Activated CD8-positive, alpha-beta T cell treated with anti-CD3 and anti-CD28 coated beads for 36 hours (primary cell): Measurements from ENCODE around the gene SBF1. TPM values are rescaled to one million over a fixed set of nuclear protein-coding genes. Genes with fewer than 3 reads are reported as not detected.

Source experiments
- ATAC-seq: fragments of 200-7000 bp; cut with Tn5 transposase; one replicate; pipeline ENCODE4 v1.10.0; 2021; ENCODE audit warnings: mild to moderate bottlenecking, moderate library complexity
- CTCF ChIA-PET: fragments of 350-600 bp; sonication (Branson Sonifier 250); formaldehyde crosslinking; loops from one replicate; lab custom pipeline; 2021; ENCODE audit warnings: antibody characterized with exemption; lab: Charles Lee
- POLR2A ChIA-PET: fragments of 350-600 bp; sonication (Branson Sonifier 250); formaldehyde crosslinking; loops from one replicate; lab custom pipeline; 2021; ENCODE audit warnings: antibody characterized with exemption; lab: Charles Lee
- DNase-seq: peaks from one replicate; pipeline ENCODE4 v3.0.0-alpha.2; 2020
- H3K27ac Mint-ChIP-seq: one replicate; pipeline ENCODE4 v1.8.0; 2021; ENCODE audit warnings: mild to moderate bottlenecking, mixed read lengths
- H3K27me3 Mint-ChIP-seq: one replicate; pipeline ENCODE4 v1.8.0; 2021; ENCODE audit warnings: mixed read lengths
- H3K36me3 Mint-ChIP-seq: one replicate; pipeline ENCODE4 v1.8.0; 2021; ENCODE audit warnings: low read depth, mixed read lengths
- H3K4me1 Mint-ChIP-seq: one replicate; pipeline ENCODE4 v1.8.0; 2021; ENCODE audit warnings: low read depth, mixed read lengths
- H3K4me3 Mint-ChIP-seq: one replicate; pipeline ENCODE4 v1.8.0; 2021; ENCODE audit warnings: mild to moderate bottlenecking, moderate library complexity, mixed read lengths
- H3K9me3 Mint-ChIP-seq: one replicate; pipeline ENCODE4 v1.8.0; 2021; ENCODE audit warnings: mixed read lengths
- CTCF ChIP-seq: fragments of 200-600 bp; IDR thresholded peaks from one replicate; pipeline ENCODE4 v1.8.0; 2022; ENCODE audit warnings: antibody characterized with exemption, mild to moderate bottlenecking
- intact Hi-C: fragments of 100-400 bp; cut with micrococcal nuclease; formaldehyde crosslinking; loops from one replicate; pipeline ENCODE4 v1.10.0; 2022
- total RNA-seq, 2 experiments: library from RNA; stranded (reverse); gene quantifications; one replicate each; pipeline ENCODE4 v1.2.3, GENCODE V29; 2021

The SBF1 gene
- total RNA-seq, 2 experiments from 2014 or later = 120 TPM

- ChIA-PET CTCF (interaction anchor here (0.8 to 1.7 kb wide), 5 partner anchors 15 to 80 kb away, joined by 3 to 5 read pairs (median 5); partner anchors contain the start of gene SCO2), POLR2A (interaction anchor here (1.0 to 1.5 kb wide), 2 partner anchors 21 to 53 kb away, joined by 3 to 4 read pairs; no protein-coding TSS in a partner anchor)
- Mint-ChIP-seq H3K4me1 (peaks cover 28% of the 10 kb centered on the region), H3K27ac (peak overlapping the region; percentile 91), H3K36me3 (peaks cover 25% of the 10 kb centered on the region), H3K4me3 (no peak overlapping the region), H3K27me3 (no peaks in the 10 kb centered on the region), H3K9me3 (no peaks in the 10 kb centered on the region)
- TF ChIP-seq CTCF = no peak
- intact Hi-C loops = no loop called here
- ATAC-seq (peak; percentile 71), DNase-seq (peak; percentile 72)
Measured at GRCh38 chr22:50445071-50445879, 29.6 kb downstream of the SBF1 start.

- ChIA-PET POLR2A (interaction anchor here (1.0 to 1.6 kb wide), 5 partner anchors 22 to 81 kb away, joined by 3 to 5 read pairs (median 3); partner anchors contain the start of gene SCO2), CTCF (interaction anchor here (0.8 to 1.7 kb wide), 5 partner anchors 14 to 81 kb away, joined by 3 to 5 read pairs (median 5); partner anchors contain the start of gene SCO2)
- no peaks in the 10 kb centered on the region for H3K9me3 Mint-ChIP-seq
- no peak overlapping the region for H3K4me3 Mint-ChIP-seq
- H3K27me3 Mint-ChIP-seq = no peaks in the 10 kb centered on the region
- peaks cover 28% of the 10 kb centered on the region for H3K4me1 Mint-ChIP-seq
- ATAC-seq (no peak), DNase-seq (no peak)
- peaks cover 22% of the 10 kb centered on the region for H3K36me3 Mint-ChIP-seq
- H3K27ac Mint-ChIP-seq = peak overlapping the region; percentile 91
- intact Hi-C loops = no loop called here
- no peak for TF ChIP-seq CTCF
Measured at GRCh38 chr22:50444663-50445062, 30.2 kb downstream of the SBF1 start.

- no peak for TF ChIP-seq CTCF
- intact Hi-C loops = no loop called here
- Mint-ChIP-seq H3K9me3 (no peaks in the 10 kb centered on the region), H3K4me3 (no peak overlapping the region), H3K27me3 (no peaks in the 10 kb centered on the region), H3K36me3 (peaks cover 21% of the 10 kb centered on the region), H3K27ac (peak overlapping the region; percentile 91), H3K4me1 (peaks cover 26% of the 10 kb centered on the region)
- DNase-seq = no peak
- POLR2A ChIA-PET = interaction anchor here (0.7 to 1.6 kb wide), 6 partner anchors 22 to 82 kb away, joined by 3 to 5 read pairs (median 3); partner anchors contain the start of gene SCO2
- CTCF ChIA-PET = interaction anchor here (1.6 to 1.7 kb wide), 2 partner anchors 14 to 54 kb away, joined by 3 to 5 read pairs; no protein-coding TSS in a partner anchor
- no peak for ATAC-seq
Measured at GRCh38 chr22:50443801-50444625, 30.8 kb downstream of the SBF1 start.

- H3K27ac Mint-ChIP-seq = peak overlapping the region; percentile 84
- no peak overlapping the region for H3K4me3 Mint-ChIP-seq
- intact Hi-C loops = no loop called here
- no peak for DNase-seq
- CTCF ChIA-PET = no interaction called here
- H3K36me3 Mint-ChIP-seq = peaks cover 16% of the 10 kb centered on the region
- H3K9me3 Mint-ChIP-seq = no peaks in the 10 kb centered on the region
- POLR2A ChIA-PET = interaction anchor here (0.9 to 1.6 kb wide), 3 partner anchors 23 to 82 kb away, joined by 3 to 5 read pairs (median 3); partner anchors contain the start of gene SCO2
- TF ChIP-seq CTCF = no peak
- H3K27me3 Mint-ChIP-seq = no peaks in the 10 kb centered on the region
- ATAC-seq = no peak
- peaks cover 26% of the 10 kb centered on the region for H3K4me1 Mint-ChIP-seq
Measured at GRCh38 chr22:50443197-50443596, 31.6 kb downstream of the SBF1 start.
